OCI-LY7 (cell line): ENCODE data around the gene CFL1. TPM values are rescaled to one million over a fixed set of nuclear protein-coding genes. Genes with fewer than 3 reads are reported as not detected.

Experiments used
- BruUV-seq: library from RNA; stranded (reverse); fragments of 400-500 nt; replicated peaks from 2 replicates; lab custom pipeline; 2021; lab: Mats Ljungman, UMichigan
- CTCF ChIA-PET: fragments of 300-600 bp; sonication (Branson Sonifier 250); formaldehyde crosslinking; loops from one replicate; lab custom pipeline; 2022; ENCODE audit warnings: antibody characterized with exemption; ENCODE audit not compliant: unreplicated experiment; lab: Charles Lee
- POLR2A ChIA-PET: fragments of 300-600 bp; sonication (Branson Sonifier 250); formaldehyde crosslinking; loops from one replicate; lab custom pipeline; 2022; ENCODE audit warnings: antibody characterized with exemption; lab: Charles Lee
- DNase-seq: peaks from one replicate; pipeline ENCODE4 v3.0.0-alpha.2; 2015; ENCODE audit warnings: low spot score
- H2AFZ ChIP-seq: fragments of 200-600 bp; sonication (generic), shearing (Covaris generic); 2 replicates; pipeline ENCODE4 v1.6.1; 2014; ENCODE audit warnings: mild to moderate bottlenecking, antibody characterized with exemption, low read length, moderate library complexity
- H3K27ac ChIP-seq: fragments of 200-600 bp; sonication (generic); 2 replicates; pipeline ENCODE4 v1.5.1; 2014; ENCODE audit warnings: mixed run types, low read depth, mild to moderate bottlenecking, moderate library complexity, low read length, inconsistent platforms; ENCODE audit not compliant: poor library complexity, severe bottlenecking
- H3K36me3 ChIP-seq: fragments of 200-600 bp; sonication (generic); 2 replicates; pipeline ENCODE4 v1.6.1; 2014; ENCODE audit warnings: mild to moderate bottlenecking, antibody characterized with exemption, low read length, moderate library complexity, mixed read lengths; ENCODE audit not compliant: insufficient read depth
- H3K4me1 ChIP-seq: fragments of 200-600 bp; sonication (generic); 2 replicates; pipeline ENCODE4 v1.5.1; 2014; ENCODE audit warnings: mild to moderate bottlenecking, low read length; ENCODE audit not compliant: insufficient read depth, poor library complexity, severe bottlenecking
- H3K4me2 ChIP-seq: fragments of 200-600 bp; sonication (generic); 2 replicates; pipeline ENCODE4 v1.6.1; 2014; ENCODE audit warnings: mild to moderate bottlenecking, low read length
- H3K4me3 ChIP-seq: fragments of 200-600 bp; sonication (generic); 2 replicates; pipeline ENCODE4 v1.5.1; 2014; ENCODE audit warnings: mild to moderate bottlenecking, low read depth, low read length; ENCODE audit not compliant: poor library complexity, severe bottlenecking
- H3K79me2 ChIP-seq: fragments of 200-600 bp; sonication (generic); 2 replicates; pipeline ENCODE4 v1.6.1; 2016; ENCODE audit warnings: low read depth, mild to moderate bottlenecking, low read length, moderate library complexity, mixed read lengths; ENCODE audit not compliant: insufficient read depth
- H3K9me2 ChIP-seq: fragments of 200-600 bp; sonication (generic); 2 replicates; pipeline ENCODE4 v1.6.1; 2016; ENCODE audit warnings: mild to moderate bottlenecking, low read length, mixed read lengths; ENCODE audit not compliant: insufficient read depth
- H3K9me3 ChIP-seq: fragments of 200-600 bp; sonication (generic); 2 replicates; pipeline ENCODE4 v1.6.1; 2014; ENCODE audit warnings: mild to moderate bottlenecking, mixed run types, low read length, mixed read lengths
- H4K20me1 ChIP-seq: fragments of 200-600 bp; sonication (generic); 2 replicates; pipeline ENCODE4 v1.6.1; 2014; ENCODE audit warnings: mild to moderate bottlenecking, antibody characterized with exemption, low read length, moderate library complexity, mixed read lengths; ENCODE audit not compliant: insufficient read depth
- CTCF ChIP-seq: fragments of 200-600 bp; sonication (generic); conservative IDR thresholded peaks from 2 replicates; pipeline ENCODE4 v1.5.1; 2014; ENCODE audit warnings: mild to moderate bottlenecking, antibody characterized with exemption, low read length, moderate library complexity, mixed read lengths
- EZH2phosphoT487 ChIP-seq: fragments of 200-600 bp; sonication (generic); IDR thresholded peaks from 2 replicates; pipeline ENCODE4 v1.6.1; 2018; ENCODE audit warnings: low read depth, borderline replicate concordance, mild to moderate bottlenecking, mixed run types, antibody characterized with exemption, low read length, moderate library complexity, mixed read lengths
- intact Hi-C: fragments of 100-400 bp; cut with micrococcal nuclease; formaldehyde crosslinking; loops from one replicate; pipeline ENCODE4 v1.10.0; 2022; ENCODE audit not compliant: unreplicated experiment
- total RNA-seq, 2 experiments: library from RNA; depleted of rRNA in 1 of 2; stranded (reverse); fragments of >200 nt in 1 of 2; shearing (Covaris generic) in 1 of 2; gene quantifications; 2 replicates each; pipeline ENCODE4 v1.2.3, GENCODE V29; 2014 to 2022

Gene CFL1
- total RNA-seq, 2 experiments from 2014 or later, result 1,019 to 1,119 TPM

- no peaks in the 10 kb centered on the region for H4K20me1 ChIP-seq
- H2AFZ ChIP-seq, result no peak overlapping the region
- peaks cover 34% of the 10 kb centered on the region for H3K4me1 ChIP-seq
- POLR2A ChIA-PET, result interaction anchor here (0.6 to 1.8 kb wide), 5 partner anchors 12 to 233 kb away, joined by 3 to 6 read pairs (median 3); partner anchors contain the start of gene MUS81
- no peaks in the 10 kb centered on the region for H3K9me2 ChIP-seq
- intact Hi-C loops, result no loop called here
- DNase-seq, result no peak
- no peak overlapping the region for H3K27ac ChIP-seq
- no TSS peak for BruUV-seq
- H3K9me3 ChIP-seq, result no peaks in the 10 kb centered on the region
- no peaks in the 10 kb centered on the region for H3K79me2 ChIP-seq
- CTCF ChIA-PET, result no interaction called here
- no peak overlapping the region for H3K4me3 ChIP-seq
- peaks cover 4% of the 10 kb centered on the region; the same call in 1 of the 2 replicates for H3K36me3 ChIP-seq
- no peak for TF ChIP-seq CTCF
- TF ChIP-seq EZH2phosphoT487, result no peak
- no peak overlapping the region for H3K4me2 ChIP-seq
Observed at GRCh38 chr11:65871811-65872548, 14.0 kb upstream of the CFL1 start.

GRCh38 chr11:65870706-65871681, 13.0 kb upstream of the CFL1 start:
- no peak overlapping the region for H3K4me3 ChIP-seq
- ChIA-PET POLR2A (interaction anchor here (0.6 to 1.8 kb wide), 6 partner anchors 14 to 232 kb away, joined by 3 to 6 read pairs (median 3); partner anchors contain the start of gene CCDC85B), CTCF (no interaction called here)
- no peaks in the 10 kb centered on the region for H3K9me3 ChIP-seq
- intact Hi-C loops, result no loop called here
- H3K4me2 ChIP-seq, result peak overlapping the region; percentile 8; the same call in 1 of the 2 replicates
- DNase-seq, result peak; percentile 39
- H3K4me1 ChIP-seq, result peaks cover 35% of the 10 kb centered on the region
- H2AFZ ChIP-seq, result no peak overlapping the region
- TF ChIP-seq EZH2phosphoT487, result no peak
- no peak for TF ChIP-seq CTCF
- no TSS peak for BruUV-seq
- H3K36me3 ChIP-seq, result peaks cover 14% of the 10 kb centered on the region; the same call in 1 of the 2 replicates
- H4K20me1 ChIP-seq, result no peaks in the 10 kb centered on the region
- H3K79me2 ChIP-seq, result no peaks in the 10 kb centered on the region
- H3K27ac ChIP-seq, result no peak overlapping the region
- no peaks in the 10 kb centered on the region for H3K9me2 ChIP-seq
